Urinary bladder (tissue), 4 donors: ENCODE measurements around the gene PTPRN2. TPM values are rescaled to one million over a fixed set of nuclear protein-coding genes. Genes with fewer than 3 reads are reported as not detected.

Experiments
- DNase-seq: peaks from one replicate; pipeline ENCODE4 v3.0.0-alpha.2; 2015; ENCODE audit errors: extremely low spot score
- H3K27ac ChIP-seq: one replicate; pipeline ENCODE4 v1.5.1; 2013; ENCODE audit warnings: low read depth, mild to moderate bottlenecking, moderate library complexity
- H3K36me3 ChIP-seq: one replicate; pipeline ENCODE4 v1.6.1; 2013; ENCODE audit warnings: mild to moderate bottlenecking, moderate library complexity; ENCODE audit not compliant: insufficient read depth
- H3K4me1 ChIP-seq: one replicate; pipeline ENCODE4 v1.6.1; 2013; ENCODE audit warnings: mild to moderate bottlenecking, moderate library complexity; ENCODE audit not compliant: insufficient read depth
- H3K4me3 ChIP-seq: one replicate; pipeline ENCODE4 v1.5.1; 2013; ENCODE audit warnings: low read depth, low read length
- WGBS: extraction: QIAGEN DNeasy Blood & Tissue Kit; methylation state at CpG from one replicate; pipeline ENCODE4 v1.1.7; 2013; 5-methylcytosine and 5-hydroxymethylcytosine counted together
- polyA plus RNA-seq: library from polyadenylated mRNA; stranded (reverse); fragments of 200-250 nt; gene quantifications from one replicate; pipeline ENCODE4 v1.2.3, GENCODE V29; 2013
- total RNA-seq: library from RNA; depleted of rRNA; stranded (reverse); fragments of >200 nt; gene quantifications from one replicate; pipeline ENCODE4 v1.2.3, GENCODE V29; 2014
- donor health status: healthy with polysubstance abuse.
- donor health status: healthy.

Gene PTPRN2
- total and polyA plus RNA-seq, 2 donors, result 2.8 to 4.4 TPM

DNA sequence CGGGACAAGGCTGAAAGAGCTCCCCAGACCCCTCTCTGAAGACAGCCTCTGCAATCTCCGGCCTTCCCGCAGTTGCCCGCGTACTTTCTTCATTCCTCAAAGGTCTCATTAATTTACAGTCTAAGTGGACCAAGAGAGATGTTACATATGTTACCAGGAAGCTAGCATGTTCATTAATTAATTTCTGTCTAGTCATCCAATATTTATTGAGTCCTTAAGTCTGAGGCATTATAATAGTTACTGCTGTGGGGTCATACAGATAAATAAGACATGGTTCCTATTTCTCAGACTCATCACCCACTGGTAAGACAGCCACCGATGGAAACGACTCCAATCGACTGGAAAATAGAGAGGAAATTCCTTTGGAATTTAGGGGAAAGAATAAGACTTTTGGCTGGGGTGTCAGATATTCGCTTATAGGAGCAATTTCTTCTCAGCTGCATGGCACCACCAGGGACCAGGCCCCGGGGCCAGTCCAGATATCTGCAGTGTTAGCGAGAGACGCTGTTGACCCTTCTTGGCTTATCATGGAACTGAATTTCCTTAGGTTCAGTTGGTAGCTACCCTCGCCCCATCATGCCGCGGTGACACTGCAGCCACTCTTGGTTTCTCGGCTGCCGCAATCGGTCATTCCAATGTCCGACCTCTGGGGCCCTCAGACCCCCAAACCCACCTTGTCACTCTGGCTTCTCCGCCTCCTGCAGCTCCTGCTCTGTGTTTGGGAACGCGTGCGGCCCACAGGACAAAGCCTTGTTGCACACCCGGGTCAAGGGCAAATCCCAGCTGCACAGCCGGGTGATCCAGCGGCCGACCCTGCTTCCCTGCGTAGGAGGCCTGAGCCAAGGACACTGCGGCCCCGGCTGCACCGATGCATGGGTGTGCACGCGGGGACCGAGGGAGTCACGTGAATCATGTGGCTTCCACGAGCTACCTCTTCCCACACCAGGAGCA is 867.6 kb downstream of the PTPRN2 start:
- no peak overlapping the region for H3K27ac ChIP-seq
- H3K36me3 ChIP-seq, result no peaks in the 10 kb centered on the region
- no peak overlapping the region for H3K4me3 ChIP-seq
- 92% methylated on average over 36 of the region's 36 CpGs for WGBS
- no peak for DNase-seq
- no peaks in the 10 kb centered on the region for H3K4me1 ChIP-seq

DNA sequence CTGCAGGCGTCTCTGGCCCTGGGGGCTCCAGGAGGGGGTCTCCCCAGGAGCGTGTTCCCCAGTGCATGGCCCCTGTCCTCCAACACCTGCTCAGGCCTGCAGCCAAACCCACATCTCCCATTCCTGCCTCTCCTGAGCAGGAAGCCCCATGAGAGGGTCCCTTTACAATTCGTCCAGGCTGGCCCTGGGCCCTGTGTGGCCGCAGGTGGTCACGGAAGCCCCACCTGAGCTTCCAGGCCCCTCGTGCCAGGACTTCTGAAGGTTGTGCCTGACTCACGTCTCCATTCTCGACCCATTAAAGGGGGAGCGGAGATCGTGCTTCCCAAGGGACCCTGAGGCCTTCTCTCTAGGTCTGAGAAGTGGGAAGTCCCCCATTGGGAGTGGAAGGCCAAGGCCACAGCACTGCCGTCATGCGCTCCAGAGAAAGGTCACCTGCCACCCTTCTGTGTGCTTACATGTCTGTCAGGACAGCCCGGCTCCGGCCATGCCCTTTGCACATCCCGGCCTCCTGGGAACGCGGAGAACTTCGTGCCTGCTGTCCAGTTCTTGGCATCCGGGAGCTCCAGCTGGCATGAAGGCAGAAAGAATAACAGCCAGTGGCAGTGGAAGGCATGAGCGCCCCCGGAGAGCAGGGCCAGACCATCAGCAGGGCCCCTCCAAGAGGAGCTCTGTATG is 868.5 kb downstream of the PTPRN2 start:
- Histone ChIP-seq H3K4me1 (no peaks in the 10 kb centered on the region), H3K4me3 (no peak overlapping the region), H3K27ac (no peak overlapping the region), H3K36me3 (no peaks in the 10 kb centered on the region)
- no peak for DNase-seq
- 91% methylated on average over 21 of the region's 21 CpGs for WGBS

DNA sequence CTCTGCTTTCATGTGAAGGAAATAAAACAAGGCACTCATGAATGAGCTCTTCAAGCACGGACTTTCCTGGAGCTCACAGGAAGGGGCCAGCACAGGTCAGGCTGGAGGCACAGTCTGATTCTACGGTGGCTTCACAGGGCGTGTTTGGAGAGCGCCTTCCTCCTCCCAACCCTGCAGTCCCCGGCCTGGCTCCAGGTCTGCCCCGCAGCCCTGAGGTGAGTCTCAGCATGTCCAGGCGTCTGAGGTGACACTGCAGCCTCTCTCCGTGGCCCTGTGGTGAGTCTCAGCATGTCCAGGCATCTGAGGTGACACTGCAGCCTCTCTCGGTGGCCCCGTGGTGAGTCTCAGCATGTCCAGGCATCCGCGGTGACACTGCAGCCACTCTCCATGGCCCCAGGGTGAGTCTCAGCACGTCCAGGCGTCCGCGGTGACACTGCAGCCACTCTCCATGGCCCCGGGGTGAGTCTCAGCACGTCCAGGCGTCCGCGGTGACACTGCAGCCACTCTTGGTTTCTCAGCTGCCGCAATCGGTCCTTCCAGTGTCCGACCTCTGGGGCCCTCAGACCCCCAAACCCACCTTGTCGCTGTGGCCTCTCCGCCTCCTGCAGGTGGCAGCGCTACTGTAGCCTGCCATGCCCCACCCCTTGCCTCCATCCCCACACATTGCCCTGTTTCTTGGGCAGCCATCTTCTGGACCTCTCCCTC is 869.2 kb downstream of the PTPRN2 start:
- DNase-seq, result no peak
- no peaks in the 10 kb centered on the region for H3K4me1 ChIP-seq
- no peaks in the 10 kb centered on the region for H3K36me3 ChIP-seq
- 70% methylated on average over 27 of the region's 27 CpGs for WGBS
- H3K27ac ChIP-seq, result no peak overlapping the region
- H3K4me3 ChIP-seq, result no peak overlapping the region

- DNase-seq, result no peak
- WGBS, result 84% methylated on average over 31 of the region's 31 CpGs
- Histone ChIP-seq H3K27ac (no peak overlapping the region), H3K36me3 (no peaks in the 10 kb centered on the region), H3K4me3 (no peak overlapping the region), H3K4me1 (no peaks in the 10 kb centered on the region)
Observed at GRCh38 chr7:157717211-157718174, 870.1 kb downstream of the PTPRN2 start.

DNA sequence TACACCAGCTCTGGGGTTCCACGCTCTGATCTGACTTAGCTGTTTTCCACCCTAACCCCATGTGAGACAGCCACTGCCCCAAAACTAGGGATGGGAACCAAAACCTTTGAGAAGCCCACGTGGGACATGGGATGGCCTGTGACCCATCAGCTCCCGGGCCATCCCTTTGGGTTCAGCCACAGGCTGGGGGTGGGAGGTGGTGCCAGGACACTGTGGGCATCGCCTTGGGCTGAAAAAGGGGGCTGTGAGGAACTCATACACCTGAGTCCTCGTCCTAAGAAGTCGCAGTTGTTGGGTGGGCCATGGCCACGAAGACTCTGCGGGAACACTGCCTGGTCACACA is 871.7 kb downstream of the PTPRN2 start:
- H3K4me1 ChIP-seq, result no peaks in the 10 kb centered on the region
- H3K4me3 ChIP-seq, result no peak overlapping the region
- 80% methylated on average over 8 of the region's 8 CpGs for WGBS
- DNase-seq, result no peak
- H3K36me3 ChIP-seq, result no peaks in the 10 kb centered on the region
- no peak overlapping the region for H3K27ac ChIP-seq

DNA sequence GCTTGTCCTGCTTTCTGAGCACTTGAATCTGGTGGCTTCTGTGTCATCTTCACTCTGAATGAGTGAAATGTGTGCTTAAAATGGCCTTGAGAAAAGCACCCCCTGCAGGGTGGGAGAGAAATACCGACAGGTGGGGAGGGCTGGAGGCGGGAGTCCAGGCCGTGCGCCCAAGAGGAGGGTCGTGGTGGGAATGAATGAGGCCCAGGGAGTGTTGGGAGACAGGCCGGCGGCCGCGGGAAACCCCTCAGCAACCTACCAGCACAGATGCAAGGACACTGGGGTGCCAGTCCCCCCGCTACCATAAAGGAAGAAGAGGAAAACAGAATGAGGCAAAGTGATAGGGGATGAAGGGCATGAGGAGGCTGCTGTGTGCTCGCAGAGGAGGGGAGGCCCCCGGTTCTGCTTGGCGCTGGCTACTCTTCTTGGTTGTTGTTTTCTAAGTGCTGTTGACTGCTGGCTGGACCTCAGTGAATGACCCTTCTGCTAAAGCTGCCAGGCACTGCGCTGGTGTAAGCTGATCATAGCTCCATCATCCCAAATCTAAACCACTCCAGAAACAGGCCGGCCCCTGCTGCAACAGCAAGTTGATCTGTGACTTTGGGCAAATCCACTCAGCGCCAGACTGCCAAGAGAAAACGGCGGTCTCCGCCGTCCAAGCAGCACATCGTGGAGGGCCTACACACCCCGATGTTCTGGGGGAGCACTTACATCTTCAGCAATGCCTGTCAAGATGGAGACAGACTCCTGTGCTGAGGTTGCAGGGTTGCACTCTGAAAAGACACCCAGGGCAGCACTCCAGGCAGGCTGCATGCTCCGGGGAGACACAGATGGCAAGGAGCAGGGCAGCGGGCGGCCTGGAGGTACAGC is 872.3 kb downstream of the PTPRN2 start:
- no peaks in the 10 kb centered on the region for H3K4me1 ChIP-seq
- no peaks in the 10 kb centered on the region for H3K36me3 ChIP-seq
- 90% methylated on average over 25 of the region's 25 CpGs for WGBS
- no peak overlapping the region for H3K4me3 ChIP-seq
- no peak overlapping the region for H3K27ac ChIP-seq
- no peak for DNase-seq

DNA sequence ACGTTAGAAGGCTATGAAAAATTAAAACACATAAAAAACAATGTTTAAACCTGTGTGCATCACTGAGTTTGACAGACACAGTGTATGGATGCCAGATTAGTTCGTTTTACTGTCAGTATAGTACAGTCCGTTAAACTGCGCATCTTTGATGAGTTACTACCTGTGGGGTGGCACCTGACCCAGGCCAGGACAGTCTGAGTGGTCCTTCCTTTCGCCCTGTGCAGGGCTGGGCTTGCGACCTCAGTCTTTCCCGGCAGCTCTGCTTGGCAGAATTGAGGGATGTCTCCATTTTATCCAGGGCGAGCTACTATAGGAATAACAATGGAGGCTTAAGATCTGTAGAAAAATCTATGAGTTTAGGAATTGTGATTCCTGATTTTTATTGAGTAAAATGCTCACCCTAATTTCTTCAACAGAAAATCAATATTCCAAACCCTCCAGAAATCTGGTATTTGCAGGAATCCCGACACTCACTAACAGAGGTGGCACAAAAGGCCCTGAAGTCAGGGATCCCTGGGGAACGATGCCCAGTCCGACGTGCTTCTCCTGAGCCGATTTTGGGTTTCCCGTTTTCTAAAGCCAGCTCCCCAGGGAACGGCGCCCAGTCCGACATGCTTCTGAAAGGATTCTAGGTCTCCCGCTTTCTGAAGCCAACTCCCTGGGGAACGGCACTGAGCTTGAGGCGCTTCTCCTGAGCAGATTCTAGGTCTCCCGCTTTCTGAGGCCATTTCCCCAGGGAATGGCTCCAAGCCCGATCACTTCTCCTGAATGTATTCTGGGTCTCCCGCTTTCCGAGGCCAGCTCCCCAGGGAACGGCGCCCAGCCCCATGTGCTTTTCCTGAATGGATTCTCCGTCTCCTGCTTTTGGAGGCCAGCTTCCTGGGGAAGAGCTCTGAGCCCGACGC is 873.2 kb downstream of the PTPRN2 start:
- Histone ChIP-seq H3K27ac (no peak overlapping the region), H3K4me3 (no peak overlapping the region), H3K36me3 (no peaks in the 10 kb centered on the region), H3K4me1 (no peaks in the 10 kb centered on the region)
- WGBS, result 88% methylated on average over 29 of the region's 29 CpGs
- DNase-seq, result no peak

GRCh38 chr7:157713591-157713990 is 874.0 kb downstream of the PTPRN2 start:
- Histone ChIP-seq H3K4me1 (no peaks in the 10 kb centered on the region), H3K4me3 (no peak overlapping the region), H3K36me3 (no peaks in the 10 kb centered on the region), H3K27ac (no peak overlapping the region)
- DNase-seq, result no peak
- WGBS, result 86% methylated on average over 16 of the region's 16 CpGs

GRCh38 chr7:157712666-157713235 is 874.9 kb downstream of the PTPRN2 start:
- no peak for DNase-seq
- no peak overlapping the region for H3K27ac ChIP-seq
- no peak overlapping the region for H3K4me3 ChIP-seq
- H3K36me3 ChIP-seq, result no peaks in the 10 kb centered on the region
- no peaks in the 10 kb centered on the region for H3K4me1 ChIP-seq
- WGBS, result 78% methylated on average over 15 of the region's 15 CpGs

DNA sequence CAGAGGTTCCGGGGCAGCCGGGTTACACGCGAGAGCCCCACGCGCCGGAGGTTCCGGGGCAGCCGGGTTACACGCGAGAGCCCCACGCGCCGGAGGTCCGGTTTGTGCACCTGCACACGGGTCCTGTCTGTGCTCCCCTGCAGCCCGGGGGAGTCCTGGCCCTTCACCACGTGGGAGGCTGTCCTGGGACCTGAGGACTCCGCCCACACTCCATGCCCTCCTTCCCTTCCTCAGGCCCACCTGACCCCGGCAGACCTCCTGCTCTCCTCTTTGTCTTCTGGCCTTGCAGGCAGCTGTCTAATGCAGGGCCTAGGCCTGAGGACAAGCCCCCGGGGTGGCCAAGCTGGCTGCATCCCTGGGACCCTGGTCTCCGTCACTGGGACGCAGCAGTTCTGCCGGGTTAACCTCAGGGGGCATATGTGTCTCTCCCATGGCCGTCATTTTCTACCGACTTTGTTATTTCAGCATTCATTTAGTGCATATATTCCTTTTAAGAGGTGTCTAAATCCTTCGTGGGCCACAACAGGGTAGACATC is 876.2 kb downstream of the PTPRN2 start:
- H3K4me1 ChIP-seq, result no peaks in the 10 kb centered on the region
- no peak for DNase-seq
- H3K36me3 ChIP-seq, result no peaks in the 10 kb centered on the region
- no peak overlapping the region for H3K27ac ChIP-seq
- WGBS, result 85% methylated on average over 23 of the region's 27 CpGs
- H3K4me3 ChIP-seq, result no peak overlapping the region

GRCh38 chr7:157710396-157710795 is 877.2 kb downstream of the PTPRN2 start:
- DNase-seq, result no peak

More at GRCh38 chr7:157710396-157710795, 877.2 kb downstream of the PTPRN2 start:
- Histone ChIP-seq H3K27ac (no peak overlapping the region), H3K36me3 (no peaks in the 10 kb centered on the region), H3K4me3 (no peak overlapping the region), H3K4me1 (no peaks in the 10 kb centered on the region)
- WGBS, result 82% methylated on average over 14 of the region's 14 CpGs
